Vagina (tissue), 2 donors: ENCODE measurements around the gene DCST1.

Experiments
- CTCF ChIP-seq, 3 experiments: fragments of 450-650 bp in 2 of 3; fragments of 200-600 bp in 1 of 3; sonication (generic) in 1 of 3; IDR thresholded peaks; one replicate each; pipeline ENCODE4 v1.5.1; 2017 to 2019; ENCODE audit warnings: antibody characterized with exemption in 3 of 3, mild to moderate bottlenecking in 2 of 3, moderate library complexity in 2 of 3
- POLR2A ChIP-seq, 2 donors: fragments of 450-650 bp; IDR thresholded peaks; one replicate each; pipeline ENCODE4 v1.6.1; 2017; ENCODE audit warnings: antibody characterized with exemption in 2 of 2, mild to moderate bottlenecking in 2 of 2, moderate library complexity in 2 of 2

GRCh38 chr1:155092131-155092530, 58.5 kb downstream of the DCST1 start:
- TF ChIP-seq CTCF (IDR thresholded peaks at IDR 0.05) (no peak), POLR2A (IDR thresholded peaks at IDR 0.05) (no peak)
